Forelimb muscle (tissue), 1 donor: ENCODE measurements around the gene SPSB1. TPM values are rescaled to one million over a fixed set of nuclear protein-coding genes. Genes with fewer than 3 reads are reported as not detected.

Experiments used
- DNase-seq: peaks from one replicate; pipeline ENCODE4 v3.0.0-alpha.2; 2013; ENCODE audit warnings: low read depth
- polyA plus RNA-seq: library from polyadenylated mRNA; unstranded; fragments of 120-200 nt; gene quantifications from one replicate; pipeline ENCODE4 v1.2.1, GENCODE V29; 2013; ENCODE audit not compliant: insufficient read length

The SPSB1 gene
- polyA plus RNA-seq, 1 donor, result 5.7 TPM

DNA sequence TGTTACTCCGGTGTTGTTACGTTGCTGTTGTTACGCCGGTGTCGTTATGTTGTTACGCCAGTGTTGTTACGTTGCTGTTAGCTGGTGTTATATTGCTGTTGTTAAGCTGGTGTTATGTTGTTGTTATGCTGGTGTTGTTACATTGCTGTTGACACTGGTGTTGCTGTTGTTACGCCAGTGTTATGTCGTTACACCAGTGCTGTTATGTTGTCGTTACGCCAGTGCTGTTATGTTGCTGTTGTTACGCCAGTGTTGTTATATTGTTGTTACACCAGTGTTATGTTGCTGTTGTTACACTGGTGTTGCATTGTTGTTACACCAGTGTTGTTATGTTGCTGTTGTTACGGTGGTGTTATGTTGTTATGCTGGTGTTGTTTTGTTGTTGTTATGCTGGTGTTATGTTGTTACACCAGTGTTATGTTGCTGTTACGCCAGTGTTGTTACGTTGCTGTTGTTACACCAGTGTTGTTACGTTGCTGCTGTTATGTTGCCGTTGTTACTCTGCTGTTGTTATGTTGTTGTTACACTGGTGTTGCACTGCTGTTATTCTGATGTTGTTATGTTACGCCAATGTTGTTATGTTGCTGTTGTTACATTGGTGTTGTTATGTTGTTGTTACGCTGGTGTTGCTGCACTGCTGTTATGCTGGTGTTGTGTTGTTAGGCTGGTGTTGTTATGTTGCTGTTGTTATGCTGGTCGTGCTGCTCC, 32.5 kb upstream of the SPSB1 start:
- no peak for DNase-seq

DNA sequence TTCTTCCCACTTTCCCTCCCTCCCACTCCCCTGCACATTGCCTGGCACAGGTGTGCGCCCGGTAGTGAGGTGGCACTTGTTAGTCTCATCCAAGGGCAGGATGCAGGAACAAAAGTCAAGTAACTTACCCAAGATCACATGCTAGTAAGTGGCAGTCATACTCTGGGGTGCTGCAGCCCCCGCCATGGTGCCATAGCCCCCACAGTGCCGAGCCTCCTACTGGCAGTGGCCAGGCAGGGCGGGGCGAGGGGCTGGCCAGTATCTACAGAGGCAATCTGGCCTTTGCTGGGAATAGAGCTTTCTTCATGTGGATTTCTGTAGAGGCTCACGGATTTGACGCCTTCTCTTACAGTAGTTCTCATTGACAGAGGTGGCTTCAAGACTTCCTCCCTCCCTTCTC, 31.2 kb upstream of the SPSB1 start:
- no peak for DNase-seq

DNA sequence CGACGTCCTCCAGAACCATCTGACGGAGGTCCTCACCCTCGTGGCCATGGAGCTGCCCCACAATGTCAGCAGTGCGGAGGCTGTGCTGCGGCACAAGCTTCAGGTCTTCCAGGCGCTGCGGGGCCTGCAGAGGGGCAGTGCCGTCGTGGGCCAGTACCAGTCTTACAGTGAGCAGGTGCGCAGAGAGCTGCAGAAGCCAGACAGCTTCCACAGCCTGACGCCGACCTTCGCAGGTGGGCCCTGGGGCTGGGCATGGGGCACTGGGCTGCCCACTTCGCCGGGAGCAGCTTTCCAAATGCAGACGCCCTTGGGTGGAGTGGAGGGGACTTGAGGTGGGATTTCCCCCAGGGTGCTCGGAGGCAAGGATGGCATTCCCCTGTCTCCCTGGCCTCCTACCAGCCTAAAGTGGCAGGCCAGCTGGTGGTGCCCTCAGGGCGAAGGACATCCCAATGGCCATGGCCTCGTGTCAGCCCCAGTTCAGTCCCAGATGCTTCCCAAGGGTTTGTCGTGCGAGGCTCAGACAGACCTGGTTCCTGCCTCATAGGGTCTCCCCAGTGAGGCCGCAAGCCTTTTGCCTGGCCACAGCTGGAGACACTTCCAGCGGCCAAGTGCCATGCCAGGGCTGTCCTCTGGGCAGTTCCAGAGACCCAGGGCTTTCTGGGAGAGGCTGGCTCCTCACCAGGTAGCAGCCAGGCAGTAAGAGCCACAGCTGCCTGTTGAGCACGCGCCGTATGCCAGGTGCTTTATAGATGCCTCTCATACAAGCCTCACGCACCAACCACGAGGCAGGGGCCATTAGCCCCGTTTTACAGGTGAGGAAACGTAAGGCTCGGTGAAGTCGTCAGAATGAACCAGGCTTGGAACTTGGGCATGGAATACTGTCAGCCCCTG, 30.4 kb upstream of the SPSB1 start:
- DNase-seq, result no peak

DNA sequence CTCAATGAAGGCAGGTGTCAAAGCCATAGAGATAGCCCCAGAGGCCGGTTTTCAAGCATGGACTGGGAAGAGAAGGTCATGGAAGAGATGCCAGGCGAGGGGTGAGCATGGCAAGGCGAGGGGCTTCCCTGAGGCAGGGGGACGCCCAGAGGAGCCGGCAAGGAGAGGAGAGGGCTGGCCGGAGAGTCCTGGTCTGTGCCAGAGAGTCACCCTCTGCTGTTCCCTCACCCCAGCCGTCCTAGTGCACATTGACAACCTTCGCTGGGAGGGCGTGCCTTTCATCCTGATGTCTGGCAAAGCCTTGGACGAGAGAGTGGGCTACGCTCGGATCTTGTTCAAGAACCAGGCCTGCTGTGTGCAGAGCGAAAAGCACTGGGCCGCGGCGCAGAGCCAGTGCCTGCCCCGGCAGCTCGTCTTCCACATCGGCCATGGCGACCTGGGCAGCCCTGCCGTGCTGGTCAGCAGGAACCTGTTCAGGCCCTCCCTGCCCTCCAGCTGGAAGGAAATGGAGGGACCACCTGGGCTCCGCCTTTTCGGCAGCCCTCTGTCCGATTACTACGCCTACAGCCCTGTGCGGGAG, 29.3 kb upstream of the SPSB1 start:
- DNase-seq, result no peak

DNA sequence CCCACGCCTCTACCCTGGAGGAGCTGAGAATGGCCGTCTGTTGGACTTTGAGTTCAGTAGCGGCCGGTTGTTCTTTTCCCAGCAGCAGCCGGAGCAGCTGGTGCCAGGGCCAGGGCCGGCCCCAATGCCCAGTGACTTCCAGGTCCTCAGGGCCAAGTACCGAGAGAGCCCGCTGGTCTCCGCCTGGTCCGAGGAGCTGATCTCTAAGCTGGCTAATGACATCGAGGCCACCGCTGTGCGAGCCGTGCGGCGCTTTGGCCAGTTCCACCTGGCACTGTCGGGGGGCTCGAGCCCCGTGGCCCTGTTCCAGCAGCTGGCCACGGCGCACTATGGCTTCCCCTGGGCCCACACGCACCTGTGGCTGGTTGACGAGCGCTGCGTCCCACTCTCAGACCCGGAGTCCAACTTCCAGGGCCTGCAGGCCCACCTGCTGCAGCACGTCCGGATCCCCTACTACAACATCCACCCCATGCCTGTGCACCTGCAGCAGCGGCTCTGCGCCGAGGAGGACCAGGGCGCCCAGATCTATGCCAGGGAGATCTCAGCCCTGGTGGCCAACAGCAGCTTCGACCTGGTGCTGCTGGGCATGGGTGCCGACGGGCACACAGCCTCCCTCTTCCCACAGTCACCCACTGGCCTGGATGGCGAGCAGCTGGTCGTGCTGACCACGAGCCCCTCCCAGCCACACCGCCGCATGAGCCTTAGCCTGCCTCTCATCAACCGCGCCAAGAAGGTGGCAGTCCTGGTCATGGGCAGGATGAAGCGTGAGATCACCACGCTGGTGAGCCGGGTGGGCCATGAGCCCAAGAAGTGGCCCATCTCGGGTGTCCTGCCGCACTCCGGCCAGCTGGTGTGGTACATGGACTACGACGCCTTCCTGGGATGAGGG, 28.5 kb upstream of the SPSB1 start:
- no peak for DNase-seq

DNA sequence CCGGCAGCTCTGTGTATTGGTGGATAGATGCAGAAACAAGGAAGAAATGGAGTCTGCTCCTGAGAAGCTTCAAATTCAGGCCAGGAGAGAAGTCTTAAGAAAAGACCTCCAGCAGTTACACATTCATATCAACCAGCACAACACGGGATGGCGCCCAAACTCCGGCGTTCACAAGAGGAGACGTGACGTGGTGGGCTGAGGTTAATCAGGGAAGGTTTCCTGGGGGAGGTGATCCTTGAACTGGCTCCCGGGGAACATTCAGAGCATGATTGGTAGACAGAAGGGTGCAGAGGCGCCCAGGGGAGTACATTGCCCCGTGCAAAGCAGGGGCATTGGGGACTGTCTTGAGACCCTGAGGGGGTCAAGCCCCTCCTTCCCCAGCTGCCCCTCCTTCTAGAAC, 27.7 kb upstream of the SPSB1 start:
- DNase-seq, result no peak

DNA sequence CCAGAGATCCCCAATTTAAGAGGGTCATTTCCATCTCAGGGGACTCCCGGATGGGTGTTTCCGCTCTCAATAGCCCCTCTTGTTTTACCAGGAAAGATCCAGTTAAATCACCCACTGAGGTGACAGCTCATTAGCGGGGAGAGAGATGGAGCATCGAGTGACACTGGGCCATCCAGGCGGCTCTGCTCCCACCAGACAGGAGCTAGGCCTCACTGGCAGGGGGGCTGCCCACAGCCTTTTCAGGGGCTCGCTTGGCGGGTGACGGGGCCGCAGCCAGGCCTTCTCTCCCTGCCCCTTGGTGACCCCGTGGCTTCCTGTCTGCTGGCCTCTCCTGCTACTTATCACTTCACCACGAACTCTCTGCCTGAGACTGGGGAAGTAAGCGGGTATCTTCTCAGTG, 26.7 kb upstream of the SPSB1 start:
- DNase-seq, result no peak

DNA sequence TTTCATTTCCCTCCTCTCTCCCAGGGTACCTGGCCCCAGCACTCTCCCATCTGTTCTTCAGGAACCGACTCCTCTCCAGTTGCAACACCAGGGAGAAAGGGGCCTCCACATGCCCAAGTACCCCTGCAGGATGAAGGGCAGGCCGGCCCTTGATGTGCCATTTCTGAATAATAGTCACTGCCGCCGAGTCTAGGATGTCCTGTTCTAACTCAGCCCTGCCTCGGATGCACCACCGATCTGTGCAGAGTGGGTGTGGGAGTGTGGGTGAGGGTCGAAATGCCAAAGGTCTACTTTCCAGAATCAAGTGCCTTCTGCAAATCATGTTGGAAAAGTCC, 25.4 kb upstream of the SPSB1 start:
- no peak for DNase-seq

DNA sequence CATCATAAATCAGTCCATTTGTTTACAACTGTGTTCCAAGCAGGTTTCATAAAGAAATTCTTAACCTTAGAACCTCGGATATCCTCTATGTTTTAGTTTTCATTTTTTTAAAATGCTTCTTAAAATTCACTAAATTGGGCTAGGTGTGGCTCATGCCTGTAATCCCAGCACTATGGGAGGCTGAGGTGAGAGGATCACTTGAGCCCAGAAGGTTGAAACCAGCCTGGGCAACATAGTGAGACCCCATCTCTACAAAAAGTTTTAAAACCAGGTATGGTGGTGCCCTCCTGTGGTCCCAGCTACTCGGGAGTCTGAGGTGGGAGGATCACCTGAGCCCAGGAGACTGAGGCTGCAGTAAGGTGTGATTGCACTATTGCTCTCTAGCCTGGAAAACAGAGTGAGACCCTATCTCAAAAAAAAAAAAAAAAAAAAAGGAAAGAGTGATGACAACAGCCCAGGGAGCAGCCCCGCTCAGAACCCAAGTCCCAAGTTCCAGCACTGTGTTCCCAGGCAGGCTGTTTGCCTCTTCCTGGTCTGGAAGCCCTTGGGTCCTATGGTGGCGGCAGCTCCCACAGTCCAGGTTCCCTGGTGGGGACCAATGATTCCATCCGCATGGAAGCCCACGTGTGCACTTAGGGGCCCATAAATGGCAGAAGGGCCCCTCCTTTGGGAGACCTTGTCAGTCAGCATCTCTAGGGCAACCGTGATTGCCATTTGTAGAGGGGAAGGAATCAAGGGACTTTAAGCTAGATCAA, 24.7 kb upstream of the SPSB1 start:
- no peak for DNase-seq

DNA sequence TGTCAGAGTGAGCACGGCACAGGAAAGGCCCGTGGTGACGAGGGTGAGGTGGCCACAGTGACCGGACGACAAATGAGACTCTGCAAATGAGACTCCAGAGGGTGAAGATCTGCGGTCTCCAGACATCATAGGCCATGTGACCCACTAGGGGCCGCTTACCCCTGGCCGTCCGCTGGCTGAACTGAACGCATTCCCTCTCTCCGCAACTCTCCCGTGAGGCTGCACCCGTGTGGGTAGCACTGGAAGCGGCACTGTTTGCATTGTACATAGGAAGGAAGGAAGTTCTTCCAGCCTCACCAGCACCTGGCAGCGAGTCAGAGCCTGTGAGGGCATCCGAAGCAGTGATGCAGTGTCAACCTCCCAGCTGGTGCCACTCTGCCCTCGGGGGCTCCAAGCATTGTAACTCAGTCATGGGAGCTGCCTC, 23.6 kb upstream of the SPSB1 start:
- no peak for DNase-seq

DNA sequence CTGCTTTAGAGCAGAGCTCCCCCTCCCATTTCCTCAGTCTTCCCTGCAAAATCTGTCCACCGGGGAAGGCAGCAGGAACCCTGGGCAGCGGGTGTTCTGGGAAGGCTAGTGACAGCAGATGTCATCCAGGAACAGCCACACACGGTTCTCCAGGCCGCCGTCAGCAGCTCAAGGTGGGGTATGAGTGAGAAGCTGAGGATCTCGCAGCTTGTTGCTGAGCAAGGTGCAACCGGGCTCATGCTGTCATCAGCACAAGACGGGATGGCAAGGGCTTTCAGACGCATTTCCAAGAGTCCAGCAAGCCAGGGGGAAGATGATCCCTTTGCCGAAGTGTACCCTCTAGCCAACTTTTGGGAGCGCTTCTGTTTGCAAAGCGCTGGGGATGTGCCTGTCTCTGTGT, 23.0 kb upstream of the SPSB1 start:
- DNase-seq, result no peak

DNA sequence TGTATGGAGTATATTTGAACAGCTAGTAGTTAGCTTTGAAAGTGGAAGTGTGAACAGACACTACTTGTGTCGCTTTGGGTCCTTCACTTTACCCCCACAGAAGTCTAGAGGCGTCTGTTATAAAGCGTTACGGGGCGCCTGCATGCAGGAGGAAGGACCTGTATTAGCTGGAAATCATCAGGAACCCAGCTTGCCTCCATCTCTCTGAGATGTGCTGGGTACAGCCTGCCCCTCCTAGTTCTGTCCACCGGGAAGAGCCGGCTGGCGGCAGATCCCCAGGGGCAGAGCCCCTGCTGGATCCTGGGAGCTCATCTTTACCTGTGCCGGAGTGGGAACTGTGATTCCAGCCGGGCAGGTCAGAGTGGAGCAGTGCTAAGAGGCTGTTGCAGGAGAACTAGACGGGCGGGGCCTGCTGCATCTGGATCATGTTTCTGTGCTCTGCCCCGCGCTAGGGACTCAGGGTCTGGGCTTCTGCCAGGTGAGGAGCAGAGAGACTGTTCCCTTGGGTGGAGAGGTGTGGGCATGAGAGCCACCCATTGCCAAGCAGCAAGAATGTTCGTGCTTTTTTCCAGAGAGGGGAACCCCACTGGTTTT, 22.3 kb upstream of the SPSB1 start:
- no peak for DNase-seq

DNA sequence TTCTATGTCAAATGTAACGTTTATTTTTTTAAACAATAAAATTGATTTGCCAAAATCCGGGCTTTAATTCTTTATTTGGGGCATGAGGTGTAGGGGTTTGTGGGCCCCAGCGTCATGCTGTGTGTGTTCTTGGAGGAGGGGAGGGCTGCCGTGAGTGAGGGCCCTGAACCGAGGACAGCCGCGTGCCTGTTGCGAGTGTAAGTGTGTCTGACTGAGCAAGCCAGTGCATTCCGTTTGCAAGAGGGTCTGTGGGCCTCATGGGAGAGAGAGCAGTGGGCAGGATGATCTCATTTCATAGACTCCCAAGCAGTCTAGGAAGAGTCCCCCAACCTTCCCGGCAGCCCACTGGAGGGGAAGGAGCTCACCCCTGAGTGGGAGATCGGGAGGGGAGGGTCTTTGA, 21.4 kb upstream of the SPSB1 start:
- DNase-seq, result no peak

DNA sequence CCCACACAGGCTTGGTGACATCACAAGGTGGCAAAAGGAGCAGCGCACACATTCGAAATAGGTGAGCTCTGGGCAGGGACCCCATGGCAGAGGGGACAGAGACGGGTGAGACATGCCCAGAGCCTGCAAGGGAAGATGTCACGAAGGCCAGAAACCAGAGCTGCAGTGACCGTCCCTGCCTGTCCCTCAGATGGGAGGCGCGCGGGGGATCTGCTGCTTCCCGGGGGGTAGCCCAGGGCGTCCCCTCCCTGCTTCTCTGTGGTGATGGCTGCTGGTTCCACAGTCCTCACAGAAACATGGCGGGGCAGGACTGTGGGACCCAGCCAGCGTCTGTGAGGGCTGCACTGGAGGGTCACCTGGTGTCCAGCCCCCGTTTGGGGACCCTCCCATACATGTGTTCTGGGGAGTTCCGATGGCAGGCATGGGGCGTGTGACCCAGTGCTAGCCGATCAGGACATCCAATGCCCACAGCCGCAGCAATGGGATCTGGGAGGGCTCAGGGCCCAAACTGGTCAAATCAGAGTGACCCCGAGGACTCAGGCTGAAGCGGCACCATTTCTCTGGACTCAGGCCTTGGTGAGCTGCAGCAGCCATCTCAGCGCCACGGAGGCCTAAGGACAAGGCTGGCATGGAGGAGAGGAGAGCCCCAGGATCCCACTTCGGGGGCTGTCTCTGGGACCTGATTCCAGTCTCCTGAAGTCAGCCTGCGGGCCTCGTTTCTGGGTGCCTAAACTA, 20.7 kb upstream of the SPSB1 start:
- DNase-seq, result no peak

DNA sequence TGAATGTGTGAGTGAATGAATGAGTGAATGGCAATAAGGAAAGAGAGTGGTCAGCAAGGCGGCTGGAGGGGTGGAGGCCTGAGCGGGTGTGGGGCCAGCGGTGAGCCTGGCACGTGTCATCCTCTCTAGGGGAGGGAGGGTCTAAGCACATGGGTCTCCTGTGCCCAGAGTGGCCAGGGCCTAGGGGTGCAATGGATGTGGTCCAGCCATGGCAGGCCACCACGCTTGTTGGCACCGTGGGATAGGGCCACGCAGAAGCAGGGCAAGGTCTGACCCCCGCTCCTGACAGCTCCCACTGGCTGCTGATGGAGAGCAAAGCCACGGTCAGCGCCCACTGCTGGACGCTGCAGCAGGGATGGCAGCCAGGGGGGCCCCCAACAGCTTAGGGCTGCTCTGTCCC, 19.5 kb upstream of the SPSB1 start:
- no peak for DNase-seq

DNA sequence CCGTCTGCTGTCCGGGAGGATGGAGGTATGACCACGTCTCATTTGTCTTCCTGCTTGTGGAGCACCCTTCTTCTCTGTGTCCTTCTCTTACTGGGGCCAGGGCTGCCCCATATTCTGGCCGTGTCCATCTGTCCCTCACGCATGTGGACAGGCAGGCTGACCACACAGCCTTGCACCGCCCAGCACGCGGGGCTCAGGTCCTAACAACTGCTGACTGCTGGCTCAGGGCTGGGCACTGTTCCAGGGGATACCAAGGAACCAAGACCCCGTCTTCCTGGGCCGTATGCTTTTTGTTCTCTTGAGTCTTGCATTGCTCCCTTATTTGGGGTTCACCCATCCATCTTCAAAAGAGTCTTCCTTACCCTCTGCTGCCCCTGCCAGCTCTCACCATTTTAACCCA, 17.5 kb upstream of the SPSB1 start:
- DNase-seq, result no peak

DNA sequence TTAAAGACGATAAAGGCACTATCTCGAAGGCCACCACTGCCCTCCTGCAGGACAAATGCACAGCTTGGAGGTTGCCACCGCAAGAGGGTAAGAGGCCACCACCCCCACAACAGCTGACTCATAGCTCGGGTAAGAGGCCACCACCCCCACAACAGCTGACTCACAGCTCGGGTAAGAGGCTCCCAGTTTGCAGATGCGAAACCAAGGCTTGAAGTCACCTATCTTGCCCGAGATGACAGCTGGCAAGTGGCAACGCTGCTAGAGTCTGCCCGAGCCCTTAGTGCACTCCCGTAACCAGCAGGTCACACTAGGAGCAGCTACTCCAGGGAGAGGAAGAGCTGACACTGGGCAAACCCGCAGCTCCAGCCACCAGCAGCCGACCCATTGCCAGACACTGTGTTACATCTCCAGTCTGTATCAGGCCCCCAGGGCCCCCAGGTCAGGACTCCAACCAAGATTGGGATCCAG, 17.1 kb upstream of the SPSB1 start:
- no peak for DNase-seq

DNA sequence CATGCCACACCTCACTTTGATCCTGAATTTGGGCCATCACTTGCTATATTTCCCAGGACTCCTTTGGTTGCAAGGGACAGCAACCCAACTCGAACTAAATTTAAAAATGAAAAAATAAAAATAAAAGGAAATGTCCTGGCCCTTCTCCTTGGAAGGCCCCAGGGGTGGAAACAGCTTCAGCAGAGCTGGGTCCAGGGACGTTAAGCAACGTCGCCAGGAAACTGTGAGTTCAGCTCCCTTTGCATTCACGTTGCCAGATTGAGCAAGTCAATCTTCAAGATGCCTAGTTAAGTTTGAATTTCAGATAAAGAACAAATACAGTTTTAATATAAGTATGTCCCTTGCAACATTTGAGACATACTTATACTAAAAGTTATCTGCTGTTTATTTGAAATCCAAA, 14.6 kb upstream of the SPSB1 start:
- DNase-seq, result no peak

DNA sequence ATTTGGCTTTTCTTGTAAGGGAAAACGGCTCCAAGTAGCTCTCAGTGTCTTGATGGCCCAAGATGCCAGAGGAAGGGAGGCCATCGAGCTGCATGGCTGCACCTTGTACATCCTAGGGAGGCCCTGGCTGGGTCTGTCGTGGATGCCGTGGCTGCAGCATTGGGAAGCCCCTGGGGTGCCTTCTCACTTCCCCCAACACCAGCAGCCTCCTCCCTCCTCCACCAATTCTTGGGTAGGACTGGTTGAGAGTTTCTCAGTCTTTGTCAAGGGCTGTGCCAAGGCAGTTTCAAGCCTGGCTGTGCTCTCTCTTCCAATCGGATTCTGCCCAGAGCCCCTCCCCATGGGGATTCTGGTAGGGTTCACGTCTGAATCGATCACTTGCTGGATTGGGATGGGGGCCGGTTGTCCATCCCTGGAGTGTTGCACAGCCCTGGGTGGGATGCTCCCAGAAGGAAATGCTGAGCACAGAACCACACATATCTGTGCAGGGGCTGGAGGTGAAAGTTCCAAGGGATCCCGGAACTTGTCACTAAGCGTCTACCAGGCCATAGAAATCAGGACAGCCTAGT, 14.0 kb upstream of the SPSB1 start:
- no peak for DNase-seq
